GM18507 (cell line): ENCODE data around the gene PLCL1.
A peak's percentile ranks its signal among the peaks of the same experiment; 100 is the strongest.
"Not testable (repeated sequence)": the region's sequence is repeated elsewhere in the genome, so short reads cannot be mapped to it uniquely, and the experiment has no call there.

ENCODE experiments used
- DNase-seq: peaks from one replicate; pipeline ENCODE4 v3.0.0; 2011; ENCODE audit warnings: low read depth; ENCODE audit not compliant: insufficient read length; ENCODE audit errors: extremely low spot score
- FAIRE-seq: peaks from 2 replicates; lab custom pipeline; 2011; peaks lifted over from hg19 to GRCh38; lab: Jason Lieb, UNC

The PLCL1 gene

DNA sequence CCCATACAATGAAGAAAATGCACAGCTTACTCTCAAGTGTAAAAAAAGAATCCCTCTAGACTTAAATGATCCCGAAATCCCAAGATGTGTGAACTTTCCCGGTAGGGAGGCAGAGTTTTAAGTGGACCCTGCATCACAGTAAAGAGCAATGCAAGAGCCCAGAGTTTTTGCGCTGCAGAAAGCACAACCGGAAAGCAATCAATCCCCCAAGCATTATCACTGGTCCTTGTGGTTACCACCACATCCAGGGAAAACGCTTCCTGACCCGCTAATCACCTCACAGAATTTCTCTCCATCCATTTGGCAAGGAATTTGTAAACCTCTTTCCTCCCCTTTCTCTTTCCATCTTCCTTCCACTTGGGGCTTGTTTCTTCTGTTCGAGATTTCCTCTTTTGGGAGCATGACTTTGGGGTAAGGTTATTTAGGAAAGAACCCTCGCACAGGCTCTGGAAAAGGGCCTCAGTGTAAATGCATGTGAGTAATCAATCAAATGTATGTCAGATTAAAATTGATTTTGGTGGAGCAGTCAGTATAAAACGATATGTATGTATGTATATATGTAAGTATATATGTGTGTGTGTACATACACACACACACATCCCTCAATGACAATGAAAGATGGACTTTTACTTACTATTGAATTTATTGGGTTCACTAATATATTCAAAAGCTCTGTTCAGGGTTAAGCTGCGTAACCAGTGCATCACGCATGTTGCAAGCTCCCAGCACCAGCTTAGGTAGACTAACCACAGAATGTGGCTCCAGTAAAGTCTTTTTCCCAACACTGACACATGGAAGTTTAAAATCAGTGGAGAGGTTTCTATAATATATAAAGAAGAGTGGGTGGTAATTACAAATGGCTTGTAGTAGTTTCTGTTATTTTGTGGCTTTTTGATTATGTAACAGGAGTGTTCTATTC lies 1.6 kb downstream of the PLCL1 start:
- FAIRE-seq (no peak), DNase-seq (no peak)

- no peak for FAIRE-seq
These were observed 4.7 kb downstream of the PLCL1 start for GRCh38 chr2:197809064-197809463.

GRCh38 chr2:197810016-197810415 lies 5.6 kb downstream of the PLCL1 start:
- DNase-seq = no peak
- FAIRE-seq = no peak

More at GRCh38 chr2:197809064-197809463, 4.7 kb downstream of the PLCL1 start:
- DNase-seq = no peak

GRCh38 chr2:197810491-197810890 lies 6.1 kb downstream of the PLCL1 start:
- DNase-seq (no peak), FAIRE-seq (no peak)

GRCh38 chr2:197813093-197813787 lies 8.8 kb downstream of the PLCL1 start:
- peak; percentile 64 for FAIRE-seq

GRCh38 chr2:197814526-197814925 lies 10.1 kb downstream of the PLCL1 start:
- peak; percentile 42 for FAIRE-seq
- DNase-seq = no peak

More at GRCh38 chr2:197813093-197813787, 8.8 kb downstream of the PLCL1 start:
- DNase-seq = no peak

- DNase-seq = no peak
- FAIRE-seq = no peak
These were observed 17.3 kb downstream of the PLCL1 start for GRCh38 chr2:197821550-197822289.

- FAIRE-seq (no peak), DNase-seq (no peak)
These were observed 17.9 kb downstream of the PLCL1 start for GRCh38 chr2:197822333-197822732.

DNA sequence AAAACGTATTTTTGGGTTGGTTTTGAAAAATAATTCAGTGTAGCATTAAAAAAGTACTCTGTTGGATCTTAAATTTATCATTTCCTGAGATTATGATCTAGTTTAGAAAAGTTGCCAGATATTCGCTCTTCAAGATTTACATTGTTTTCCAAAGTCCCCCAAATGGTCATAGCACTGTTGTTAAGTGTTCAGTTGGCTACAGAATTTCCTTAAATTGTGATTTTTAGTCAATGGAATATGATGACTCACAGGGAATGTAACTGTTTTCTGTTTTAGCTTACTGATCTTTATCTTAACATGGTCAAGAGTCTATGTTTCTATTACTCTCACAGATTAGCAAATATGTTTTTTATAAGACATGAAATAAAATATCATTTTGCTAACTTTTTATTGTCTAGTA lies 23.2 kb downstream of the PLCL1 start:
- no peak for FAIRE-seq

DNA sequence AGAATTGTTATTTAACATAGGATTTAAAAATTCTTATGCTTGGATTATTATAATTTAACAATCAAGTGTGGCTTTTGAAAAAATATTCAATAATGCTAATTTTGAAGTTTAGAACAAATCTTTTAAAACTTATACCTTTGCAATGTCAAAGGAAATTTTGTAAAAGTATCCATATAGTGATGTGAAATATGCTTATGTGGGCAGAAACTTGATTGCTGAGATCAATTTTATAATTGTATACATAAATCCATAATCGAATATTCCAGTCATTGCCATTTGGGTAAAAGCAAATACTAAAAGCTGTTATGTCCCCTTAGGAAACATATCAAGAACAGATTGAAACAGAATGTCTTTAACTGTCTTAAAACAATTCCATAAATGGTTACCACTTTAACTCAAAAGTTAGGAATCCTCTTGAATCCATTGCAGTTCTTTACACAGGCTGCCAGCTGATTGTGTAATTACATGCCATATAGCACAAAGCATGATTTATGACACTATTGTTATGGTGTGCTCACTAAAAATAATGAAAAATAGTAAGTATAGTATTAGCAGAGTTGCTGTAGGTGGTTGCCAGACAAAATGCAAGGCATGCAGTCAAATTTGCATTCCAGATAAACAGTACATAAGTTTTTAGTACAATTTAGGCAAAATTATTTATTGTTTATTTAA lies 24.2 kb downstream of the PLCL1 start:
- no peak for FAIRE-seq
- no peak for DNase-seq

More for the DNA sequence above, 23.2 kb downstream of the PLCL1 start:
- no peak for DNase-seq

DNA sequence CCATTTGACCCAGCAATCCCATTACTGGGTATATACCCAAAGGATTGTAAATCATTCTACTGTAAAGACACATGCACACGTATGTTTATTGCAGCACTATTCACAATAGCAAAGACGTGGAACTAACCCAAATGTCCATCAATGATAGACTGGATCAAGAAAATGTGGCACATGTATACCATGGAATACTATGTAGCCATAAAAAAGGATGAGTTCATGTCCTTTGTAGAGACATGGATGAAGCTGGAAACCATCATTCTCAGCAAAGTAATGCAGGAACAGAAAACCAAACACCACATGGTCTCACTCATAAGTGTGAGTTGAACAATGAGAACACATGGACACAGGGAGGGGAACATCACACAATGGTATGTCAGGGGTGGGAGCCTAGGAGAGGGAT lies 30.4 kb downstream of the PLCL1 start:
- DNase-seq, FAIRE-seq: not testable (repeated sequence)

- FAIRE-seq (no peak), DNase-seq (no peak)
These were observed 30.9 kb downstream of the PLCL1 start for GRCh38 chr2:197835293-197835692.

GRCh38 chr2:197838036-197838435 lies 33.6 kb downstream of the PLCL1 start:
- FAIRE-seq = peak; percentile 83
- peak; percentile 29 for DNase-seq

- FAIRE-seq (no peak), DNase-seq (no peak)
These were observed 34.2 kb downstream of the PLCL1 start for GRCh38 chr2:197838579-197838978.

DNA sequence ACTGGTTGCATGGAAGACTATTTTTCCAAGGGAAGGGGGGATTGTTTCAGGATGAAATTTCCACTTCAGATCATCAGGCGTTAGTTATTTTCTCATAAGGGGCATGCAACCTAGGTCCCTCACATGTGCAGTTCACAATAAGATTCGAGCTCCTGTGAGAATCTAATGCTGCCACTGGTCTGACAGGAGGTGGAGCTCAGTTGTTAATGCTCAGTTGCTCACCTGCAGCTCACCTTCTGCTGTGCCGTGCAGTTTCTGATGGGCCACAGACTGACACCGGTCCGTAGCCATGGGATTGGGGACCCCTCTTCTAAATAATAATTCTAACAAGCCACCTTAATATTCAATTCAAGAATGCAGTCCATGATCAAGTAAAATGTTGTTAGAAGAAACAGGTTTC lies 34.9 kb downstream of the PLCL1 start:
- FAIRE-seq (no peak), DNase-seq (no peak)

DNA sequence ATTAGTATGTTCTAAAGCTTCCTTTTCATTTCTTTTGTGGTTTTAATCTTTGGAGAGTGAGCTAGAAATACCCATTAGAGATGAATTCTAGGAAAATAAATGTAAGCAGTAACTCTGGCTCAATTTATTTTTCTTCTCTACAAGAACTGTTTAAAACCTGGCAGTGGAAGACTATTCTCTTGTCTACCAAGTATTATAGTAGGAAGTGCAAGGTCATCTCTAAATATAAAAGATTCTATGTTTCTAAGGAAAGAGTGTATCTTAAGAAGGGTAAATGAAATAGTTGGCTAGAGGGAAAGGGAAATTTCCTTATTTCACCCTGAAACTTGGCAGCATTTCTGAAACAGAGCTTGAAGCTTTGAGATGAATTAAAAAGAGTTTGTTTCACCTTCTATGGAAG lies 35.5 kb downstream of the PLCL1 start:
- FAIRE-seq = no peak
- no peak for DNase-seq

GRCh38 chr2:197846128-197846527 lies 41.7 kb downstream of the PLCL1 start:
- FAIRE-seq = no peak

GRCh38 chr2:197846777-197847176 lies 42.4 kb downstream of the PLCL1 start:
- FAIRE-seq (no peak), DNase-seq (no peak)

More at GRCh38 chr2:197846128-197846527, 41.7 kb downstream of the PLCL1 start:
- DNase-seq = no peak

DNA sequence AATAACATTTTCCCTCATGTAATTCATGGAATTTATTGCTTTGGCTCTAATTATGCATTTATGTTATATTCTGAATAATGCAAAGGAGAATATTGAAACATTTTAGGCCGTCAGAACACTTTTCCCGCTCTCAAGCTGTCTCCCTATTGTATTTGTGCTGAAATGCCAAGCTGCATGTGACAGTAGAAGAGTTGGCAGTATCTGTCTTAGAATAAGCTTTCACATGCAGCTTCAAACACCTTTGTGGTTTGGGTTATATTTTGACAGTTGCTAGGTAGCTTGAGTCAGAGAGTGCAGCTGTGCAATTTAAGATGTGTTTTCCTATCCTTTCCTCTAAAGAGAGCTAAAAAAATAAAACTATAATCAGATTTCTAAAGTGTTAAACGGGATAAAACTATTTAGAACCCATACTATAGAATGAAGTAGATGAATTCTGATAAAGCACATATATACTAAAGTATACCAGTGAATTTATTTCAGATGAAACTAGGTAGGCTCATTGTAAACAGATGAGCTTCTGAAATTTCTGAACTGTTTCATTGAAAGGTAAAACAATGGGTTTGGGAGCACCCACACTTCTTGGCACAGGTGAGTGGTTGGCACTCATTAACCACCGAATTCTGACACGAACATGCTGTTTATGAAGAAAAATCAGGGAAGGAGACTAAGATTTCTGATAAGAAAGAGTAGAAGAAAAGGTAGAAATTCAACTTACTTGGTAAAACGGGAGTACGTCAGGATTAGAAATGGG lies 43.4 kb downstream of the PLCL1 start:
- FAIRE-seq (no peak), DNase-seq (no peak)
